Progenitor cell of endocrine pancreas (in vitro differentiated cells): ENCODE results near the gene BUD13. TPM values are rescaled to one million over a fixed set of nuclear protein-coding genes. Genes with fewer than 3 reads are reported as not detected.

Experiments
- DNase-seq: peaks from one replicate; pipeline ENCODE4 v3.0.0; 2021; ENCODE audit warnings: low spot score; ENCODE audit not compliant: unreplicated experiment
- H3K27ac Mint-ChIP-seq: 2 replicates; pipeline ENCODE4 v1.8.0; 2021; ENCODE audit warnings: mild to moderate bottlenecking, moderate library complexity, mixed read lengths
- H3K27me3 Mint-ChIP-seq: 2 replicates; pipeline ENCODE4 v1.8.0; 2021; ENCODE audit warnings: mixed read lengths
- H3K36me3 Mint-ChIP-seq: 2 replicates; pipeline ENCODE4 v1.8.0; 2022; ENCODE audit warnings: mixed read lengths; ENCODE audit not compliant: insufficient read depth
- H3K4me1 Mint-ChIP-seq: 2 replicates; pipeline ENCODE4 v1.8.0; 2021; ENCODE audit warnings: low read depth, mixed read lengths
- H3K4me3 Mint-ChIP-seq: 2 replicates; pipeline ENCODE4 v1.8.0; 2021; ENCODE audit warnings: low read depth, mild to moderate bottlenecking, moderate library complexity, mixed read lengths
- H3K9me3 Mint-ChIP-seq: 2 replicates; pipeline ENCODE4 v1.8.0; 2021; ENCODE audit warnings: low read depth, mixed read lengths
- total RNA-seq: library from RNA; stranded (reverse); gene quantifications from 2 replicates; pipeline ENCODE4 v1.2.1, GENCODE V29; 2021
- TF ChIP-seq, protein P1 (sequence below): fragments of 200-600 bp; sonication (generic); IDR thresholded peaks from one replicate; pipeline ENCODE4 v1.5.0; 2021; ENCODE audit warnings: antibody characterized with exemption, mild to moderate bottlenecking; ENCODE audit not compliant: unreplicated experiment

The BUD13 gene
- total RNA-seq, 1 donor from 2014 or later = 26.8 TPM

DNA sequence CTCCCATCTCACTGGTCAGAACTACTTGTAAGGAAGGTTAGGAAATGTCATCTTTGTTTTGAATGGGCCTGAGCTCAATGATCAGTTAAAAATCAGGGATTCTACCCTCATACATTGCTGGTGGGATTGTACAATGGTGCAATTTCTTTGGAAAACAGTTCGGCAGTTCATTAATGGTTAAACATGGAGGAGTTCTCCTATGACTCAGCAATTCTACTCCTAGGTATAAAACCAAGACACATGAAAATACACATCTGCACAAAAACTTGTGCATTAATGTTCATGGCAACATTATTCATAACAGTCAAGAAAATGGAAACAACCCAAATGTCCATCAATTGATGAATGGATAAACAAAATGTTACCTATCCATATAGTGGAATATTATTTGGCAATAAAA, 23.8 kb upstream of the BUD13 start:
- no peaks in the 10 kb centered on the region for H3K9me3 Mint-ChIP-seq
- H3K27ac Mint-ChIP-seq = no peak overlapping the region
- H3K27me3 Mint-ChIP-seq = peaks cover 4% of the 10 kb centered on the region
- no peak overlapping the region for H3K4me3 Mint-ChIP-seq
- H3K4me1 Mint-ChIP-seq = peaks cover 8% of the 10 kb centered on the region
- no peaks in the 10 kb centered on the region for H3K36me3 Mint-ChIP-seq
- no peak for DNase-seq
- TF ChIP-seq, protein P1, sequence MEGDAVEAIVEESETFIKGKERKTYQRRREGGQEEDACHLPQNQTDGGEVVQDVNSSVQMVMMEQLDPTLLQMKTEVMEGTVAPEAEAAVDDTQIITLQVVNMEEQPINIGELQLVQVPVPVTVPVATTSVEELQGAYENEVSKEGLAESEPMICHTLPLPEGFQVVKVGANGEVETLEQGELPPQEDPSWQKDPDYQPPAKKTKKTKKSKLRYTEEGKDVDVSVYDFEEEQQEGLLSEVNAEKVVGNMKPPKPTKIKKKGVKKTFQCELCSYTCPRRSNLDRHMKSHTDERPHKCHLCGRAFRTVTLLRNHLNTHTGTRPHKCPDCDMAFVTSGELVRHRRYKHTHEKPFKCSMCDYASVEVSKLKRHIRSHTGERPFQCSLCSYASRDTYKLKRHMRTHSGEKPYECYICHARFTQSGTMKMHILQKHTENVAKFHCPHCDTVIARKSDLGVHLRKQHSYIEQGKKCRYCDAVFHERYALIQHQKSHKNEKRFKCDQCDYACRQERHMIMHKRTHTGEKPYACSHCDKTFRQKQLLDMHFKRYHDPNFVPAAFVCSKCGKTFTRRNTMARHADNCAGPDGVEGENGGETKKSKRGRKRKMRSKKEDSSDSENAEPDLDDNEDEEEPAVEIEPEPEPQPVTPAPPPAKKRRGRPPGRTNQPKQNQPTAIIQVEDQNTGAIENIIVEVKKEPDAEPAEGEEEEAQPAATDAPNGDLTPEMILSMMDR = no peak

DNA sequence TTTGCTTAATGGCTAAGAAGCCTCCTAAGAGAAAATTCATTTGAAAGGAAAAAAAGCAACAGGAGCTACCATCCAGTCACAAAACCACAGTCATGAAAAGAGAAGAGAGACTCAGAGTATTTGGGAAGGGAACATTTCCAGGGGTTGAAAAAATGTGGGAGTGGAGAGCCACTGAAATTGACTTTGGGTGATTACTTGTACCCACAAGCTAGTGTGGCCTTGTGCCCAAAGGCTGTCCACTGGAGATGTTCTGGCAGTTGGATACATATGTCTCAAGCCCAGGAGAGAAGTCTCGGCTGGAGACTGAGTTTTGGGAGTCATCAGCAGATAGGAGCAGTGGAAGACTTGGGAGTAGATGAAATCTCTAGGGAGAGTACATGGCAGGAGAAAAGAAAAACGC, 22.1 kb upstream of the BUD13 start:
- Mint-ChIP-seq H3K27ac (no peak overlapping the region), H3K4me3 (no peak overlapping the region), H3K4me1 (peaks cover 8% of the 10 kb centered on the region), H3K36me3 (no peaks in the 10 kb centered on the region), H3K27me3 (peaks cover 10% of the 10 kb centered on the region), H3K9me3 (no peaks in the 10 kb centered on the region)
- TF ChIP-seq, protein P1 = no peak
- DNase-seq = no peak

DNA sequence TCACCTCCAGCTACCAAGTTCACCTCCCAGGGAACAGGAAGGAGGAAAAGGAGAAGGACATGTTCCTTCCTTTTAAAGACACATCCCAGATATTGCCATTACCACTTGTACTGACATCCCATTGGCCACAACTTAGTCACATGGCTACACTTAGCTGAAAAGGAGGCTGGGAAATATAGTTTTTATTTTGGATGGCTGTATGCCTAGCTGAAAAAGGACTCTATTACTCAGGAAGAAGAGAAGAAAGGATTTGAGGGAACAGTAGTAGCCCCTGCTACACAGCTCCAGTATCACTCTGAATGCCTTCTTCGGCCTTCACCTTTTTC, 20.9 kb upstream of the BUD13 start:
- H3K9me3 Mint-ChIP-seq = no peaks in the 10 kb centered on the region
- no peak overlapping the region for H3K4me3 Mint-ChIP-seq
- H3K27ac Mint-ChIP-seq = no peak overlapping the region
- H3K36me3 Mint-ChIP-seq = no peaks in the 10 kb centered on the region
- DNase-seq = no peak
- H3K4me1 Mint-ChIP-seq = peaks cover 8% of the 10 kb centered on the region
- peaks cover 13% of the 10 kb centered on the region for H3K27me3 Mint-ChIP-seq
- TF ChIP-seq, protein P1 = no peak

DNA sequence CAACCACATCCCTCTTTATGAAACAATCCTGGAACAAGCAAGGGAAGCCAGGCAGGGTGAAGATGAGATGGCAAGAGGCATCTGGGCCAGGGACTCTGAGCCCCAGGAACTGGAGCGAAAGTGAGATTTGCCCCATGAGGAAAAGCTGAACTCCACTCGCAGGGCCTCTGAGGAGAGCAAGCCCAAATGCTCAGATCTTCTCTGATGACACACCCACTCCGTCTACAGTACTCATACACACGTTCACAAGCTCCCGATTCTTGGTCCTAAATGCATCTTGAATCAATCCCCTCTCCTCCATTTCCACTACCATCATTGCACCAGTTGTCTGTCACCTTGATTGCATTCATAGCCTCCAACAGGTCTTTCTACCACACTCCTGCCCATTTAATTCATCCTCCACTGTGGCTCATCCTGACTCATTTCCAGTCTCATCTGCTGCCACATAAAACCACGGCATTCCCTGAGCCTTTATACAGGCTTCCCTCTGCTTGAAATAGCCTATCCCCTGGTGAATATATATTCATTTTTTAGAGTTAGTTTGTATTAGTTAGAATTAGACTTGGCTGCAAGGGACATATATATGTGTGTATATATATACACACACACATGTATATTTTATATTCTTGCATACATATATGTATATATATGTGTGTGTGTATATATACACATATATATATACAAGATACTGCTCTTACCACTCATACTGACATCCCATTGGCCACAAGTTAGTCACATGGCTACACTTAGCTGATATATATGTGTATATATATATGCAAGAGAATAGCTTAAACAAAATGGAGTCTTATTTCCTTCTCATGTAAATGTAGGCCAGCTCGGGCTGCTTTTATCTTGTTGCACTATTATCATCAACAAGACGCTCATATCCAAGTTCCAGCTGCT, 20.3 kb upstream of the BUD13 start:
- Mint-ChIP-seq H3K36me3 (no peaks in the 10 kb centered on the region), H3K27me3 (peaks cover 13% of the 10 kb centered on the region), H3K4me3 (no peak overlapping the region), H3K4me1 (peaks cover 14% of the 10 kb centered on the region), H3K9me3 (no peaks in the 10 kb centered on the region), H3K27ac (no peak overlapping the region)
- DNase-seq = no peak
- TF ChIP-seq, protein P1 = no peak

DNA sequence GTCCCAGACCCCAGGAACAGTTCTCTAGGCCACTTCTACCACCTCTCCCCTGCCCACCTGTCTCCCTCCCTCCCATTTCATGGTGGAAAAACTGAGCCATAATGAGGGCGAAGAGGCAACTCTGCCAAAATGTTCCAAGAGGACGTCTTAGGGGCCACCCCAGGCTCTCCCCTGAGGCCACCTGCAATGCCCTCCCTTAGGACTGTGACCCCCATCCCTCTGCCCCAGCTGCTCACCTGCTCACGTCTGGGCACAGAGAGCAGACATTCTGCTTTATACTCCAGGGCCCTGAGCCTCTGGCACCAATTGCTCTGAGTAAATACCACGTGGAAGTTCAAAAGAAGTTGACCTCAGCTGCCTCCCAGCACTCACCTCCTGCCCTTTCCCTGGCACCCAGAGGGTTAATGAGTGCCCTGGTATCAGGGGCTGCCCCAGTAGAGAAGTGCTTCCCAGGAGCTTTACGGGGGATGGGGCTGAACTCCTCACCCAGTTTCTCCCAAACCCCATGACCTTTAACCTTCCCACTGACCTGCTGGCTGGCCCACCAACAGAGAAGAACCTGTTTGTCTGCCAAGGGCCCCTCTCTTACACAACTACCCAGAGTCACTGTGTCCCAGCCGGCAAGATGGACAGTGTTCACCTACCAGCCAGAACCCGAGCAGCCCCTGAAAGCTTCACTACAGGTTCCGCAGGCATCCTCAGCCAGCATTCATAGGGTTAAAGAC, 19.5 kb upstream of the BUD13 start:
- TF ChIP-seq, protein P1 = no peak
- no peaks in the 10 kb centered on the region for H3K36me3 Mint-ChIP-seq
- no peaks in the 10 kb centered on the region for H3K9me3 Mint-ChIP-seq
- peaks cover 15% of the 10 kb centered on the region for H3K4me1 Mint-ChIP-seq
- no peak overlapping the region for H3K27ac Mint-ChIP-seq
- H3K27me3 Mint-ChIP-seq = peaks cover 13% of the 10 kb centered on the region
- H3K4me3 Mint-ChIP-seq = no peak overlapping the region
- DNase-seq = no peak
